ENCODE results near the gene TM4SF18. TPM values are rescaled to one million over a fixed set of nuclear protein-coding genes. Genes with fewer than 3 reads are reported as not detected.

TM4SF18 gene
- total RNA-seq, 1 donor from 2014 or later, result not detected

DNA sequence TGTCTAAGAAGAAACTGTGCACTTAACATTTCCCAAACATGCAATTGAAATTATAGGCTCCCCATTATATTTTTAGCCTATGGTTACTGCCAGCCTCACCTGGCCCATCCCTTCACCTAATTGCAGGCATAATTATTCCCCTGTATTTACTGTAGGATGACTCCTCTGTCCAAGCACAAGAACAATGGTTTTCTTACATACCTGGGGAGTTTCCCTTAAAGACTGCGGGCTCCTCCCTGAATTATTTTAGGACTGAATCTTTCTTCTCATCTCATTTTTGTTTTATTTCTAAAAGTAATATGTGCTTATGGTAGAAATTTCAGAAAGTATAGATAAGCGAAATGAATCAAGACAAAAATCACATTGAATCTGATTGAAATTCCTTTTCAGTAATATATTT lies 32.6 kb upstream of the TM4SF18 start:
- Mint-ChIP-seq H3K4me1 (peaks cover 23% of the 10 kb centered on the region), H3K4me3 (no peak overlapping the region), H3K27me3 (ENCODE audit: low read depth) (peaks cover 44% of the 10 kb centered on the region), H3K9me3 (no peaks in the 10 kb centered on the region), H3K36me3 (ENCODE audit: low read depth) (no peaks in the 10 kb centered on the region), H3K27ac (ENCODE audit: unreplicated experiment) (no peak overlapping the region)
- no peak for DNase-seq (ENCODE audit: low read depth, low spot score)
- TF ChIP-seq, protein P1, sequence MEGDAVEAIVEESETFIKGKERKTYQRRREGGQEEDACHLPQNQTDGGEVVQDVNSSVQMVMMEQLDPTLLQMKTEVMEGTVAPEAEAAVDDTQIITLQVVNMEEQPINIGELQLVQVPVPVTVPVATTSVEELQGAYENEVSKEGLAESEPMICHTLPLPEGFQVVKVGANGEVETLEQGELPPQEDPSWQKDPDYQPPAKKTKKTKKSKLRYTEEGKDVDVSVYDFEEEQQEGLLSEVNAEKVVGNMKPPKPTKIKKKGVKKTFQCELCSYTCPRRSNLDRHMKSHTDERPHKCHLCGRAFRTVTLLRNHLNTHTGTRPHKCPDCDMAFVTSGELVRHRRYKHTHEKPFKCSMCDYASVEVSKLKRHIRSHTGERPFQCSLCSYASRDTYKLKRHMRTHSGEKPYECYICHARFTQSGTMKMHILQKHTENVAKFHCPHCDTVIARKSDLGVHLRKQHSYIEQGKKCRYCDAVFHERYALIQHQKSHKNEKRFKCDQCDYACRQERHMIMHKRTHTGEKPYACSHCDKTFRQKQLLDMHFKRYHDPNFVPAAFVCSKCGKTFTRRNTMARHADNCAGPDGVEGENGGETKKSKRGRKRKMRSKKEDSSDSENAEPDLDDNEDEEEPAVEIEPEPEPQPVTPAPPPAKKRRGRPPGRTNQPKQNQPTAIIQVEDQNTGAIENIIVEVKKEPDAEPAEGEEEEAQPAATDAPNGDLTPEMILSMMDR (conservative IDR thresholded peaks at IDR 0.05), result no peak

DNA sequence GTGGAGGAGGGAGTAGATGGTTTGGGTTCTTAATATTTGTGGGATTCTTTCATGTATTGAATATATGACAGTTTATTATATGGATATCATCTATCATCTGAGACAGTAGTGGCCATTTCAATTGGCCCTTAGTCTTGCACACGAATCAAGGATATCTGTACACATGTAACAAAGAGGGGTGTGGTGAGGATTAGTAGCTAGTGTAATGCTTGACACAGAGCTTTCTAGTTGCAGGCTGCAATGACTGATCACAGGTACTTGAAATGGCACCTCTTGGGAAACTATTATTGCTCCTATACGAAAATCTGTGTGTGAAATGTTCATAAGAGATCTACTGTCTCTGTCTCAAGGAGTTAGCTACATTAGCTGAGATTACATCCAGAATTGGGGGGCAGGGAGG lies 31.2 kb upstream of the TM4SF18 start:
- Mint-ChIP-seq H3K27ac (ENCODE audit: unreplicated experiment) (no peak overlapping the region), H3K9me3 (no peaks in the 10 kb centered on the region), H3K4me3 (no peak overlapping the region), H3K27me3 (ENCODE audit: low read depth) (peaks cover 50% of the 10 kb centered on the region), H3K36me3 (ENCODE audit: low read depth) (no peaks in the 10 kb centered on the region), H3K4me1 (peaks cover 12% of the 10 kb centered on the region)
- TF ChIP-seq, protein P1 (conservative IDR thresholded peaks at IDR 0.05), result no peak
- no peak for DNase-seq (ENCODE audit: low read depth, low spot score)

DNA sequence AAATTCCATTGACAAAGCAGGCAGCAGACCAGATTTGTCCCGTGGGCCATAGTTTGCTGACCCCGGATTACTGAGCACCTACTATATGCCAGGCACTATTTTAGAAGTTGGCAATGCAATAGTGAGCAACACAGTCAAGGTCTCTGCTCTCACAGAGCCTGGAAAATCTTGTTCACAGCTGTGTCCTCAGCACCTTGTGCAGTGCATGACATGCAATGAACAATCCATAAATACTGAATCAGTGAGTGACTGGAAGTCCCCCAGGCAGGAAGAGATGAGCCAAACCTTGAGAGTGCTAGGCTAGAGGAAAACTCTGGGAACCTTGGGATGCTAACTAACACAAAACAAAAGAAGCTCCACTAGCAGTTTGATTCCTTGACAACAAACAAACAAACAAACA lies 29.6 kb upstream of the TM4SF18 start:
- H3K27ac Mint-ChIP-seq (ENCODE audit: unreplicated experiment), result no peak overlapping the region
- H3K9me3 Mint-ChIP-seq, result no peaks in the 10 kb centered on the region
- DNase-seq (ENCODE audit: low read depth, low spot score), result no peak
- H3K4me1 Mint-ChIP-seq, result no peaks in the 10 kb centered on the region
- TF ChIP-seq, protein P1 (conservative IDR thresholded peaks at IDR 0.05), result no peak
- H3K4me3 Mint-ChIP-seq, result no peak overlapping the region
- peaks cover 60% of the 10 kb centered on the region for H3K27me3 Mint-ChIP-seq (ENCODE audit: low read depth)
- no peaks in the 10 kb centered on the region for H3K36me3 Mint-ChIP-seq (ENCODE audit: low read depth)

- no peak for DNase-seq (ENCODE audit: low read depth, low spot score)
- Mint-ChIP-seq H3K4me3 (no peak overlapping the region), H3K4me1 (no peaks in the 10 kb centered on the region), H3K27me3 (ENCODE audit: low read depth) (peaks cover 64% of the 10 kb centered on the region), H3K36me3 (ENCODE audit: low read depth) (no peaks in the 10 kb centered on the region), H3K27ac (ENCODE audit: unreplicated experiment) (no peak overlapping the region), H3K9me3 (no peaks in the 10 kb centered on the region)
- TF ChIP-seq, protein P1 (conservative IDR thresholded peaks at IDR 0.05), result no peak
These were observed 28.9 kb upstream of the TM4SF18 start for GRCh38 chr3:149362366-149362765.

DNA sequence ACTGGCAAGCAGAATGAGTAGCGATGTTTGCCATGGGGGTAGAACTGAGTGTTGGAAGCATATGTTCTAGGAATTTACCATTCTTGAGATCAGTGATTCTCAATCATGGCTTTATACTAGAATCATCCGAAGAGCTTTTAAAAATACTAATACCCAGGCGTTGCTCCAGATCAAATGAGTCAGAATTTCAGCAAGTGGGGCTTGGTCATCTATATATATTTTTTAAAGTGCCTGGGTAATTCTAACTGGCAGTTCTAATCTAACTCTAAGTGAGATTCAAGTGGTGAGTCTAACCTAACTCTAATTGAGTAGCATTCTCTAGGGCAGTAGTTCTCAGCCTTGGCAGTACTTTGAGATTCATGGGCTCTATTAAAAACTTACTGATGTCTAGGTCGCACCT lies 23.2 kb upstream of the TM4SF18 start:
- no peak for DNase-seq (ENCODE audit: low read depth, low spot score)
- Mint-ChIP-seq H3K27me3 (ENCODE audit: low read depth) (peaks cover 82% of the 10 kb centered on the region), H3K4me3 (no peak overlapping the region), H3K4me1 (no peaks in the 10 kb centered on the region), H3K36me3 (ENCODE audit: low read depth) (no peaks in the 10 kb centered on the region), H3K27ac (ENCODE audit: unreplicated experiment) (no peak overlapping the region), H3K9me3 (no peaks in the 10 kb centered on the region)
- TF ChIP-seq, protein P1 (conservative IDR thresholded peaks at IDR 0.05), result no peak

Measured in neural crest cell (in vitro differentiated cells).